HG03095 (cell line): ENCODE results near the gene ADAMTS18.
"Not testable (repeated sequence)": the region's sequence is repeated elsewhere in the genome, so short reads cannot be mapped to it uniquely, and the experiment has no call there.

Source experiments
- ATAC-seq: cut with Tn5 transposase; IDR thresholded peaks from one replicate; pipeline ENCODE4 v1.9.1; 2021; ENCODE audit warnings: moderate library complexity; ENCODE audit not compliant: unreplicated experiment

The ADAMTS18 gene

DNA sequence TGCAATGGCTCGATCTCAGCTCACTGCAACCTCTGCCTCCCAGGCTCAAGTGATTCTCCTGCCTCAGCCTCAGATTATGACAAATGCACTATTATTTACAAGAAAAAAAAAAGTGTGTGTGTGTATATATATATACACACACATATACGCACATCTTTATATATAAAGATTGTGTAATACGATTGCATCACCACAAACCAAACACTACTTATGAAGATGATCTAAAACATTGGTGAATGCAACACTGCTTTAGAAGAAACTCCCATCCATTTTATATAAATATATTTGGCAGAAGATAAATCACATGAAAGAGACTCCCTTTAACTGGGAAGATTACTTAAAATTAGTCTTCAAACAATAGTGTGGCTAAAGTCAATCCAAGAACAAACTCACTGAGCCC is 138.9 kb downstream of the ADAMTS18 start:
- ATAC-seq: no peak

DNA sequence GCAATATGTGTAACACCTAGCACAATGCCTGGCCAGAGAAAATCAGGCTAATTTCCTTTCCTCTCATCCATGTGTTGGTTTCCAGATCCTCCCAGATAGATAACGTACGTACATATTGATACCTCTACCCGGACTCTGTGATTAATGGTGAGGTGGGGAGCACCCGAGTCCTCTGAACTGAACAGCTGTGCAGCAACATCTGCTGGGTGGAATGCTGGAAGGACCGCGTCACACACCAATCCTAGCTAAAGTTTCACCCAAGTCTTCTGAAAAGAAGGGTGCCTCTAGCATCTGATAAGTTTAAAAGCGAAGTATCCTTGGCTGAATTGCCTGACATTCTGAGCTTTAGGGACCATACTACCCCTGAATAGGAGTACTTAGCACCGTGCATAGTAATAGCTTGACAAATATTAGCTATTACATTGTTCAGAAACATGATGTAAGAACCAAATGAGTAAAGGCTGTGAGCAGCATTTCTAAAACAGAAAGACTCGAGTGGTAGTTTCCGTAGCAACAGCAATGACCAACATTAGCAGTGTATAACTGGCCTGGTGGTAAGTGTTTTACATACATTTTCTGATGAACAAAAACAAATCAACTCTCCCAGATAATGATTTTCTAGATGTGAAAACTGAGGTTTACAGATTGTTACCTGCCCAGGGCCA is 144.3 kb downstream of the ADAMTS18 start:
- ATAC-seq: no peak

DNA sequence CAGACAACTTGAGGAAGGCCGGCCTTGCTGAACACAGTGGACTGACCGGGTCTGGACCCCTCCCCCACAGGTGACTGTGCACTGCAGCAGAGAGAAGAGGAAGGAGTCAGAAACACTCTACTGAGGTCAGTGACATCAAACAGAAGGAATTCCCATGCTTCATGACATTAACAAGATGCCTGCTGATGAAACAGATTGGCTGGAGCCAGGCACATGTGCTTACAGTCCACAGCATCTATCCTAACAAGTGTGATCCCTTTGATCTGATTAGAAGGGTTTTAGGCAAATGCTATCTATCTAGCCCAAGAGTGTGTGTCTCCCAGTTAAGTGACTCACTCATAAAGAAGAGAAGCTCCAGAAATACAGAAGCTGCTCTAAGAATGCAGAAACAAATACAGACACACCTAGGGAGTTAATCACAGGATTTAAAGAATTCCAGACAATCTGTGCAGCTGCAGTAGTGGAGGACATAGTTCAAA is 145.5 kb downstream of the ADAMTS18 start:
- no peak for ATAC-seq

DNA sequence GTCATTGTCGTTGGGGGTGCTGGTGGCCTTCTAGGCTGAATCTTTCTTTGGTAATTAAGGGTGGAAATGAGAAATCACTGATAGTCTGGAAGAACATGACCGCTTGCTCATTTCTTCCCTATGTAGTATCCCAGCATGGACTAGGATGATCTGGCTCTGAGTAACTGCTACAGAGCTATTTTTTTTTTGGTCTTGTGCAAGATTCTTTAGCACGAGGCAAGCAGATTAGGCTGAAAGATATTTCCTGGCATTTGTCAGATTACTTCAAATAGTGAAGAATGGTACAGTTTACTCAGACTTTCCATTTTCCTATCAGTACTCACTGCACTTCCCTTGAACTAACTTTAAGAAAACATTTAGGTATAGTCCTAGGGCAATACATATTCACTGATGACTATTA is 146.6 kb downstream of the ADAMTS18 start:
- no peak for ATAC-seq

DNA sequence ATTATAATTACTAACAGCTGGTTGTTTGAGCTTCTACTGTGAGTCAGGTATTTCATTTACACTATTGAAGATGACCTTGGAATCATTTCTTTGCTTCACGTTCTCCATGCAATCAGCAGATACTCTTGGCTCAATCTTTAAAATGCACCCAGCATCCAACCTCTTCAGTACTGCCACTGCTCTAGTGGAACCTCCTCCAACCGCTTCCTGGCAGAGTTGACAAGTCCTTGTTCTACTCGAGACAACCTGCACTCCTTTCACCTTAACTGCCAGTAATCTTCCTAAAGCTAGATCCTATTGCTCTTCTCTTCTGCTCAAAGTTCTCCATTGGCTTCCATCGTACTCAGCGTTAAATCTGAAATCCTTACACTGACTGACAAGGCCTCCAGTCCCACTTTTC is 149.2 kb downstream of the ADAMTS18 start:
- ATAC-seq: no peak

DNA sequence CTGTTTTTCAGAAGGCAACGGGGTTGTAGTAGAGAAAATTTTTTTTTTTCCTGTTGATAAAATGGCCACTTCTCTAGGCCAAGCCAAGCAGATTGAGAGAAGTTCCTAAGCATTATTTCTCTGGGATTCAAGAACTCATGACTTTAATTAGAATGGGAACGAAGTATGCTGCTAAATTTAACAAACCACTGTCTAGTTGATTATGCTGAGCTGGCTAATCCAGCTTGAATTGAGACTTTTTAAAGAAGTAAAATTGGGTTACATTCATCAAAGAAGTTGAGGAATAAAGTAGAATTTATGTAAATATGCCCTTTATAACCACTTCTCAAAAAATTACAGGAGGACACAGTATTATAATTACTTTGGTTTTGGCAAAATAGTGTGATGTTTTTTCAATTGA is 152.5 kb downstream of the ADAMTS18 start:
- ATAC-seq: no peak

DNA sequence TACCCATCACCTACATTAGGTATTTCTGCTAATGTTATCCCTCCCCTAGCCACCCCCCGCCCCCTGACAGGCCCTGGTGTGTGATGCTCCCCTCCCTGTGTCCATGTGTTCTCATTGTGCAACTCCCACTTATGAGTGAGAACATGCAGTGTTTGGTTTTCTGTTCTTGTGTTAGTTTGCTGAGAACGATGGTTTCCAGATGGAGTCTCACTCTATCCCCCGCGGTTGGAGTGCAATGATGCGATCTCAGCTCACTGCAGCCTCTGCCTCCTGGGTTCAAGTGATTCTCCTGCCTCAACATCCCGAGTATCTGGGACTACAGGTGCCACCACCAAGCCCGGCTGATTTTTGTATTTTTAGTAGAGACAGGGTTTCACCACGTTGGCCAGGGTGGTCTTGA is 155.5 kb downstream of the ADAMTS18 start:
- ATAC-seq: not testable (repeated sequence)

DNA sequence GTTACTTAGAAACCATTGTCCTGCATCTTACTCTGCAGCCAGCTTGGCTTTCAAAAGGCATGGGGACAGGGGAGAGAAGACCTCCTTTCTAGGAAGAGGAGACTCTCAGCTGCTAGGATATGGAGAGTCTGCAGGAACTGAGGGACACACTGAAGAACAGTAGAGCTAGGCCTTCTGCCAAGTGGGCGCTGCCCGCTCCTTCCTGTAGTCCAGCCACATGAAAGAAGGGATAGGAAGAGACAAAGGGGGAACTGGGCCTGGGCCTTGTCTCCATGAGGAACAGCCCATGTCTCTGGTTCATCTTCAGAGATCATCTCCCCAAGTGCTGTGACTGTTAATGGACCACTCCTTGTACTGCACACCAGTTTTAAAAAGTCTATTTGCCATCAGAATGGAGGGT is 157.3 kb downstream of the ADAMTS18 start:
- ATAC-seq: no peak

DNA sequence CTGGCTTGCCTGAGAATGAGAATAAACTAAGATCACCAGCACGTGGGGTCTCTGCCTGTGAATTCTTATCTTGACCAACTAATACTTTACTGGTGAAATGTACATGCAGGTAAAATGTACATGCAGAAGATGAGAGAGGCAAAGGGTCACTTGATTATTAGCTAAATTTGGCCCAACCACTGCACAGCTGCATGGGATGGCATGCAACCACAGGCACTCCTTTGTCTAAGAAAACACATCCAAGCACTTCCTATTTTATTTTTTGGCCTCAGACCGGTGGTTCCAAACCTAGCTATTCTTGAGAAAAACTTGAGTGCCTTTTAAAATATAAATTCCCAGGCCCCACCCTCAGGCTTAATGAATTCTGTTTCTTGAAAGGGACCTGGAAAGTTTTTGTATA is 157.7 kb downstream of the ADAMTS18 start:
- ATAC-seq: no peak

DNA sequence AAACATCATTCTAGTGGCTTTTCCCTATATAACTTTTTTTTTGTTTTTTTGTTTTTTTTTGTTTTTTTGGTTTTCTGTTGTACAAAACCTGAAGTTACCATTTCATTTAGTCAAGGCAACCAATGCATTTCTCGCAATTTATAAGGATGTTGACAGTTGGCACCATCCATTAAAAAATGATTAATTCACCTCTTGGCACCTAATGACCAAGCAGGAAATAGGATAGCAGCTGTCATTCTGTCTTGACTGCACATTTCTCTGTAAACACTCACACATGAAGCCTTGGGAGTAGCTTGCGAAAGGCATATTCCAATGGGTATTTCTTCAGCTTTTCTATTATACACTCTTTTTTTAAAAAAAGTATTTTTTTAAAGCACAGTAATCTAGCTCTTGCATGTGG is 158.2 kb downstream of the ADAMTS18 start:
- ATAC-seq: no peak

DNA sequence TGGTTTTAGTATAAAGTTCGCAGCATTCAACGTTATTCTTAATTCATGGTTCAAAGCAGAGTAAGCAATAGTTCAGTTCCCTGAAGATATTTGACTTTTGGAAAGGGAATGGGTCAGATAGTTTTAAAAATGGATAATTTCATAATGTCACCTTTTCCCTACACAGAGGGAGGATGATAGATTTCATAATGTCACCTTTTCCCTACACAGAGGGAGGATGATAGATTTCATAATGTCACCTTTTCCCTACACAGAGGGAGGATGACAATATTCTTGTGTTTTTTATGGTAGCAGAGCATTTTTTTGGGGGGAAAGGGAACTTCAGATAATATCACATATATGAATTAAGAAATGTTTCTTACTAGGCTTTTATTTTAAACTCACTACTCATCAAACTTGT is 159.5 kb downstream of the ADAMTS18 start:
- not testable (repeated sequence) for ATAC-seq

DNA sequence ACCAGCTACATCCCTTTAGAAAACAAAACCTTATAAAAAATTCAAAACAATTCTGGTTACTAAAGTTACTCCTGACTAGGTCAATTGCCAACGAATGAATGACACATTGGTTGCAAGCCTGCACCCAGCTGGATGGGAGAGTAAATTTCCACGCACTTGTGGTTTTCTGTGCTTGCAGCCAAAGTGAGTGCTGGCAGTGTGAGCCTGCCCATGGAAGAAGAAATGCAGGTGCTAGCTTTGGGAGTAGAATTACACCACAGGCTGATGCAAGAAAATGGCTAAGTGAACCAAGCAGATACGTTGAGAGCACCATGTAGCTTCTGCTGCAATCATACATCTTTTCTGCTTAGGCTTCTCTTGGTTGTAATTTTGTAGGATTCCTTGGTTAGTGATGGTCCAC is 161.0 kb downstream of the ADAMTS18 start:
- ATAC-seq: no peak

DNA sequence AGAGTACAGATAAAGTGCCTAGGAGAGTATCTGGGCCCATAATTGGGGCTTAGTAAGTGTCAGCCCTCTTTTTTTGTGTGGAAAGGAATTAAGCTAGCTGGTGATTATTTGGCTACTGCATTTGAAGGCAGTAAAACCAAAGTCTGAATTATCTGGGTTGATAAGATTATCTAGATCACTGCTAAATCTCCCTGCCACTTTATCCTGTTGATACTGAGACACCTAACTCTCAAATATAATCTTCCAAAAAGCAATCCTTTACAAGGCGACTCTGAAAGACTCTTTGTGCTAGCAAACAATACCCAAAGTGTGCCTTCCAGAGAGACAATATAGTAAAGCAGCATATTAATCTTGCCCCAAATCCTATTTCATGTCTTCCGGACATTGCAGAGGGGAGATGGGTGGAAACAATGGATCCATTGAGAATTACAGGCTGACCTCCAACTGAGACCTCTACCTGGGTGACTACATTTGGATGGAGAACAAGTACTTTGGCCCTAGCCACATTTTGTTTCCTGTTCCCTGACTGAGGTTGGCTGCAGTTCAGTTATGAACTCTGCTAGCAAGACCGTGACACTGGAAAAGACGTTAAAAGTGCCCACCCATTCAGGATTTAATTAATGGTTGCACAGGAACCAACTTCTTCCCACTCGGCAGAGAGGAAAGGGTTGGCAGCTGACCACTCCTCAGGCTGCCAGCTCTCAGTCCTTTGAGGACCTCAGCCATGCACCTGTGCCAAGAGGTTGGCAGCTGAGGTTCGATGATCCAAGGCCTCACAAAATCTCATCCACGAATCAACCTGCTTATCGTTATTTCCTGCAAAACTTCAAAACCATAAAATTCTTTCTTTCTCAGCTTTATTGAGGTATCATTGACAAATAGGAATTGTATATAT is 163.1 kb downstream of the ADAMTS18 start:
- ATAC-seq: no peak

DNA sequence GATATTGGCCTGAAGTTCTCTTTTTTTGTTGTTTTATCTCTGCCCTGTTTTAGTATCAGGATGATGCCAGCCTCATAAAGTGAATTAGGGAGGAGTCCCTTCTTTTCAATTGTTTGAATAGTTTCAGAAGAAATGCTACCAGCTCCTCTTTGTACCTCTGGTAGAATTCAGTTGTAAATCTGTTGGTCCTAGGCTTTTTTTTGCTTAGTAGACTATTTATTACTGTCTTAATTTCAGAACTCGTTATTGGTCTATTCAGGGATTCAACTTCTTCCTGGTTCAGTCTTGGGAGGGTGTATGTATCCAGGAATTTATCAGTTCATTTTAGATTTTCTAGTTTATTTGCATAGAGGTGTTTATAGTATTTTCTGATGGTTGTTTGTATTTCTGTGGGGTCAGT is 168.6 kb downstream of the ADAMTS18 start:
- ATAC-seq: not testable (repeated sequence)

DNA sequence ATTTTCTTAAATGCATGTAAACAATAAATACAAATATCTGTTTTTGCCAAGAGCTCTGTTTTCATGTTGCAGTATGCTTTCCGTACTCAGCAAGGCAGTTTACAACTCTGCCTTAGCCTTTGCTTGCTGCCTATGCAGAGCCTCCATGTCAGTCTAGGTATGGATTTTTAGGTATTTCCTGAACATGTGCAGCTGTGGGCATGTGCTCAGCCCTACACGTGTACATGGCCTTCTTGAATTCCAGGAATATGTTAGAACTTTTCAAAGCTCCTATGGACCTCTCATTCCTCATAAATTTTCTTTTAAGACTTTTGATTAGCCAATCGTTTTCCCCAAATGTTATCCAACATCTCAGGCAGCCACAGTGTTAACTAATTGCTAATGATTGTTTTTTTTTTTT is 171.9 kb downstream of the ADAMTS18 start:
- no peak for ATAC-seq

DNA sequence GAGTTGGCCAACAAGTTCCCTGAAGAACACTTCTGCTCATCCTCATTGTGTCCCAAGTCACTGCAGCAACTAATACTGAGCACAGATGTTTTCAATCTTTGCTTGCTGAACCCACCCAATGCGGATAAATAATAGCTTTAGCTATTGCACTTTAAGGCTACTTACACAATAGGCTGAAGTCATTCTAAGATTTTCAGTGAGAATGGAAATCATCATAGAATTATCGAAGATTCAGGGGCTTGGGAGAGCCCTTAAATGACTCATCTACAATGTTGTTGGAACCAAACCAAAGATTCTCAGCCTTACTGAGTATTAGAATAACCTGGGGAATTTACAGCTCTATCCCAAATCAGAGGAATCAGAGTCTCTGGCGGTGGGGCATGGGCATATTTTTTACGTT is 184.4 kb downstream of the ADAMTS18 start:
- no peak for ATAC-seq

DNA sequence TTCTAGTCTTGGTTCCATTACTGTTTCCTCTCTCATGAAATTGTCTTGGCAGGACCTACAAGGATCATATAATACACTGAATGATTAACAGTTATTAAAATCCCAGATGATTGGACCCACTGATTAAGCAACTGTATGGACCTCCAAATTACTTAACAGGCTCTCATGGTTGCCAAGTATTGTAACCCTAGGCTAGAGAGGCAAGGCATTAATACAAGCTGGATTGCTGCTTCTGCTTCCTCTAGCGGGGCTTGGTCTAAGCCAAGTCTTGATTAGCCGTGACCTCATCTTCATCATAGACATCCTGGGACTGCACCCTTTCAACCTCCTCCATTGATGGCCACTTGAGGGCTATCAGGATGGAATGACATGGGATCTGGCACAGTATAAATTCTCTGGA is 188.7 kb downstream of the ADAMTS18 start:
- ATAC-seq: no peak

DNA sequence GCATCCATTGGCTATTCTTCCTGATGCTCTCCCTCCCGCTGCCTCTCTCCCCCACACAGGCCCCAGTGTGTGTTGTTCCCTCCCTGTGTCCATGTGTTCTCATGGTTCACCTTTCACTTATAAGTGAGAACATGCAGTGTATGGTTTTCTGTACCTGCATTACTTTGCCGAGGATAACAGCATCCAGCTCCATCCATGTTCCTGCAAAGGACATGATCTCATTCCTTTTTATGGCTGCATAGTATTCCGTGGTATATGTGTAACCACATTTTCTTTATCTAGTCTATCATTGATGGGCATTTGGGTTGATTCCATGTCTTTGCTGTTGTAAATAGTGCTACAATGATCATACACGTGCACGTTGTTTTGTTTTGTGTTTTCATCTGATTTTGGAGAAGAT is 192.4 kb downstream of the ADAMTS18 start:
- not testable (repeated sequence) for ATAC-seq

DNA sequence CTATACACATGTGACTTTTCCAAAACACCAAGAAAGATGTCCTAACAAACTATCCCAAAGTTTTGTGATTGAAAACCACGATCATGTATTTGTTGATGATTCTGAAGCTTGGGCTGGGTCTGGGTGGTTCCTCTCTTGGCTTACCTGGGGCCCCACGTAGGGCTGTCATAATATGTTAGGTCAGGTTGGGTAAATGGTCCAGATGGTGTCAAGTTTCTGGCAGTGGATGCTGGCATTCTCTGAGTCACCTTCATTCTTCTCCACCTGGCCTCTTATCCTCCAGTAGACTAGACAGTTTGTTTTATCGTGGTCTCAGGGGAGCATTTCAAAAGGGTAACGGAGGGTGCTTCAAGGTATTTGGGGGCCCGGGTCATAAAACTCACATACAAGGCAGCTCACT is 196.2 kb downstream of the ADAMTS18 start:
- ATAC-seq: no peak

DNA sequence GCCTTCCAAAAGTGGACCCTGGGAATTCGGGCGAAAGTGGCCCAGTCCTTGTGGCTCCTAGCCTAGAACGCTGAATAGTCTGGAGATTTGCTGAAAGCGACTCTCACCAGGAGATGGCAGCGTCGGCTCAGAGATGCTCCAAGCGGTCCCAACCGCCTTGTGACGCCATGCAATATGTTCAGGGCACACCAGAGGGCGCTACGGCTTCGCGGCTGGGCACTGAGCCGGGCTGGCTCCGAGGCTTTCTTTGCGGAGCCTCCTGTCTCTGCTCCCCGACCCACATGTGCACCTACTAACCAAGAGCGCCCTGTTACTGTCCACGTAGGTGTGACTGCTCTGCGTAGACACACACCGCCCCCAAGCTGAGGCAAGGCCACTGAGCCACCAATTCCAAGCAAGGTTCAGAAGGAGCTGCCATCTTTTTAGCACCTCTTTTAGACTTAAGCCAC is 198.7 kb downstream of the ADAMTS18 start:
- ATAC-seq: peak; percentile 99

DNA sequence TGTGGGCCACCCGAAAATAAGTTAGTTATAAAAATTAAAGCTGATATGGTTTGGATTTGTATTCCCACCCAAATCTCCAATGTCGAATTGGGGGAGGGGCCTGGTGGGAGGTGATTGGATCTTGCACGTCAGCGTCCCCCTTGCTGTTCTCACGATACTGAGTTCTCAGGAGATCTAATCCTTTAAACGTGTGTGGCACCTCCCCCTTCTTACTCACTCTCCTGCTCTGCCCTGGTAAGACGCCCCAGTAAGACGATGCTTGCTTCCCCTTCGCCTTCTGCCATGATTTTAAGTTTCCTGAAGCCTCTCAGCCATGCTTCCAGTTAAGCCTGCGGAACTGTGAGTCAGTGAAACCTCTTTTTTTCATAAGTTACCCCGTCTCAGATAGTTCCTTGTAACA is 200.2 kb downstream of the ADAMTS18 start:
- no peak for ATAC-seq
